ENCODE measurements around the gene APOB. TPM values are rescaled to one million over a fixed set of nuclear protein-coding genes. Genes with fewer than 3 reads are reported as not detected.
A peak's percentile ranks its signal among the peaks of the same experiment; 100 is the strongest.

APOB gene
- total RNA-seq, 2 donors from 2014 or later = 25.1 to 48.1 TPM

- intact Hi-C loops (cut with DNase I) = loop anchor here (2.0 to 10.0 kb wide), 4 partner anchors 178 to 302 kb away; no protein-coding TSS in a partner anchor
- DNase-seq = peak; percentile 69
- peak; percentile 53 to 78 for ATAC-seq
Measured at GRCh38 chr2:20962939-20963557, 80.8 kb downstream of the APOB start.

DNA sequence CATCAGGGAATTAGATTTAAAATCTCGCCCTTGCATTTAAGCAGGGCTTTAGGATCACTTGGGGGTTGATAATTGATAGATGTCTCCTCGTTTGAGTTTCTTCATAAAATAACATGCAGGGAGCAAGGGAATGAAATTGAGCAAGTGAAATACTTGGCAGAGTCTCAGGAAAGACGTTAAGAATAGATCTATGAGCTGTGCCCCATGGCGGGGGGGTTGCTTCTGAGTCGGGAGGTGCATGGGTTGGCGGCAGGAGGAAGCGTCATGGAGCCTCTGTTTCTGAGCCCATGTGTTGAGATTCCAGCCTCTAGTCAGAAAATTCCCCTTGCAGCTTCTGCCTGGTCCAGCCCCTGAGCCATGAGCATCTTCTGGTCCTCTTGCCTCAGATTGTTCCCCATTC, 82.0 kb downstream of the APOB start:
- intact Hi-C loops (cut with DNase I) = loop anchor here (2.0 to 10.0 kb wide), 4 partner anchors 177 to 301 kb away; no protein-coding TSS in a partner anchor
- DNase-seq (no peak), ATAC-seq (no peak)

- ATAC-seq (no peak), DNase-seq (no peak)
- intact Hi-C loops (cut with DNase I) = loop anchor here (5.0 to 10.0 kb wide), 2 partner anchors 175 to 178 kb away; no protein-coding TSS in a partner anchor
Measured at GRCh38 chr2:20960003-20960402, 83.9 kb downstream of the APOB start.

DNA sequence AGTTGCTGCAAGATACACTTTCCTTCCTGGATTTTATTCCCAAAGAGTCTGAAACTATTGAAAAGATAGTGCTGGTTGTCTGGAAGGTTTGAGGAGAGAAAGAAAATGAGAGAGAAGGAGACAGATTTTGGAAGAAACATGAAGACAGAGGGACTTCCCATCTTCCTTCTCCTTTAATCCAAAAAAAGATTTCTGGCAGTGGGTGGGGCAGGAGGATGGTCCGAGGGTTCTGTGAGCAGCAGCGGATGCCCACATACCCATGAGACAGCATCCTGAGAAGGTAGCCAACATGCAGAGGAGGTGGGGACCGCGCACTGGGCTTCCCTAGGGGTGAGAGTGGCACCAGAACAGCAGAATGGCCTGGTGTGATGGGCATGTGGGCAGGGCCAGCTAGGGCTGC, 84.6 kb downstream of the APOB start:
- no peak for ATAC-seq
- no peak for DNase-seq
- intact Hi-C loops (cut with DNase I) = no loop called here

- intact Hi-C loops (cut with DNase I) = no loop called here
- DNase-seq = no peak
Measured at GRCh38 chr2:20957788-20958525, 85.9 kb downstream of the APOB start.

DNA sequence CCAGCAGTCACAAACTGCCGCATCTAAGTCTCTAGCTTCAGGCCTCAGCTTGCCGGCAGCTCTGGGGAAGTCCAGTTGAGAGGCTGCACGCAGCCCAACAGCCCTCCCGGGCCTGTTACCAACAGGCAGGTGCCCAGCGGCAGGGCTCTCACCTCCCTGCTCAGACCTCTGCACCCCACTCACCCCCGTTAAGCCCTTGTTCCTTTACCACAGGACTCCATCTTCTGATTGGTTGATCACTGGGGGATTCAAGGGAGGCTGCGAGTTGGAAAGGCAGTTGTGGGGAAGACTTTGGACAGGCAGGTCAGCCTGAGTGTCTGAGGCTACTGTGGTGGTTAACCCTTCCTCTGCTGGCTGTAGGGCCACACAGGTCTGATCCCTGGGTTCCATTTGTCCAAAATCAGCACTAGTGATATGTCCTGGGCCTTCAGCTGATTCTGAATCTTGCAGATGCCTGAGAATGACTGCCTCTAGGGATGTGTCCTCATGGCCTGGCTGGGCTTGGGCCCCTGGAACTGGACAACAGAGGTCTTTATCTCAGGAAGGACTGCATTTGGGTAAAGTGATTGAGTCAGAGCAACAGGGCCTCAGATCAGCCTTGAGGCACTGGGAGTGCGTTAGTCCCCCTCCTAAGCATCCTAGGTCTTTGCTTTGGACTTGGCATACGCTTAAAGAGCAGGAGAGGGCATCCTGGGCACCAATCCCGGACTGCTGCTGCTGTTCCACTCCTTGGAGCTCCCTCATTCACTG, 88.4 kb downstream of the APOB start:
- no peak for DNase-seq
- intact Hi-C loops (cut with DNase I) = no loop called here
- ATAC-seq = no peak

More at GRCh38 chr2:20957788-20958525, 85.9 kb downstream of the APOB start:
- no peak for ATAC-seq

GRCh38 chr2:20953146-20953824, 90.6 kb downstream of the APOB start:
- ATAC-seq (no peak), DNase-seq (no peak)
- intact Hi-C loops (cut with DNase I) = no loop called here

Other genes with a start within 250 kb of the APOB start
- gene LDAH, start 221.0 kb downstream of the APOB start, total RNA-seq = 1 to 10 TPM; 6.6 to 9.0 TPM
- gene TDRD15, start 79.9 kb upstream of the APOB start, total RNA-seq = not detected